Prostate gland (tissue), 2 donors: ENCODE measurements around the gene KIAA1328. TPM values are rescaled to one million over a fixed set of nuclear protein-coding genes. Genes with fewer than 3 reads are reported as not detected.

ENCODE experiments used
- DNase-seq: peaks from one replicate; pipeline ENCODE4 v3.0.0-alpha.2; 2019; ENCODE audit warnings: low spot score
- H3K27ac ChIP-seq, 2 donors: fragments of 200-600 bp; sonication (generic); 2 replicates each; pipeline ENCODE4 v1.5.1; 2017 to 2019
- H3K27me3 ChIP-seq: fragments of 200-600 bp; sonication (generic); replicated peaks from 2 replicates; pipeline ENCODE4 v1.5.1; 2019; ENCODE audit not compliant: insufficient read depth
- H3K36me3 ChIP-seq, 2 donors: fragments of 200-600 bp; sonication (generic); 1 replicate in 1 of 2; 2 replicates in 1 of 2; pipeline versions ENCODE4 v1.5.1 to v1.8.1; 2017 to 2019
- H3K4me1 ChIP-seq: fragments of 200-600 bp; sonication (generic); replicated peaks from 2 replicates; pipeline ENCODE4 v1.5.1; 2019
- H3K4me3 ChIP-seq, 2 donors: fragments of 200-600 bp; sonication (generic); 2 replicates each; pipeline ENCODE4 v1.5.1; 2017 to 2019
- H3K9me3 ChIP-seq: fragments of 200-600 bp; sonication (generic); 2 replicates; pipeline ENCODE4 v1.5.1; 2017
- CTCF ChIP-seq, 4 experiments: fragments of 200-600 bp in 2 of 4; fragments of 450-650 bp in 2 of 4; sonication (generic) in 2 of 4; IDR thresholded peaks; 1 replicate in 3 of 4; 2 replicates in 1 of 4; pipeline ENCODE4 v1.5.1; 2016 to 2019; ENCODE audit warnings: antibody characterized with exemption in 4 of 4, mild to moderate bottlenecking in 2 of 4, moderate library complexity in 2 of 4
- POLR2A ChIP-seq: fragments of 450-650 bp; IDR thresholded peaks from one replicate; pipeline ENCODE4 v1.6.1; 2016; ENCODE audit warnings: antibody characterized with exemption, mild to moderate bottlenecking
- POLR2AphosphoS5 ChIP-seq: sonication (generic); formaldehyde crosslinking; IDR thresholded peaks from one replicate; pipeline ENCODE4 v1.6.1; 2017; ENCODE audit warnings: antibody characterized with exemption
- WGBS: methylation state at CpG from one replicate; pipeline ENCODE4 v1.1.5; 2018; 5-methylcytosine and 5-hydroxymethylcytosine counted together
- intact Hi-C: fragments of 100-400 bp; cut with DNase I; formaldehyde crosslinking; loops from one replicate; pipeline ENCODE4 v1.14.2; 2022
- total RNA-seq, 2 donors: library from RNA; depleted of rRNA; stranded (reverse); fragments of >200 nt; gene quantifications; one replicate each; pipeline ENCODE4 v1.1.0, GENCODE V29; 2016

KIAA1328 gene
- total RNA-seq, 2 donors from 2014 or later, result 8.7 to 13.7 TPM

GRCh38 chr18:37207343-37207742 is 378.4 kb downstream of the KIAA1328 start:
- no peaks in the 10 kb centered on the region for H3K9me3 ChIP-seq
- WGBS, result 68% methylated on average over 1 of the region's 1 CpG
- TF ChIP-seq POLR2A, result no peak
- no peak for TF ChIP-seq CTCF (IDR thresholded peaks at IDR 0.05)
- TF ChIP-seq POLR2AphosphoS5, result no peak
- no peak for DNase-seq
- no peaks in the 10 kb centered on the region for H3K4me1 ChIP-seq
- H3K4me3 ChIP-seq, result no peak overlapping the region
- no peaks in the 10 kb centered on the region for H3K27me3 ChIP-seq
- intact Hi-C loops, result no loop called here
- H3K27ac ChIP-seq, result no peak overlapping the region
- H3K36me3 ChIP-seq, result no peaks in the 10 kb centered on the region

GRCh38 chr18:37210781-37211180 is 381.9 kb downstream of the KIAA1328 start:
- Histone ChIP-seq H3K9me3 (no peaks in the 10 kb centered on the region), H3K27me3 (no peaks in the 10 kb centered on the region), H3K4me1 (no peaks in the 10 kb centered on the region), H3K27ac (no peak overlapping the region), H3K36me3 (no peaks in the 10 kb centered on the region), H3K4me3 (no peak overlapping the region)
- intact Hi-C loops, result no loop called here
- DNase-seq, result no peak
- WGBS, result 95% methylated on average over 1 of the region's 1 CpG
- TF ChIP-seq POLR2A (no peak), CTCF (IDR thresholded peaks at IDR 0.05) (no peak), POLR2AphosphoS5 (no peak)

- Histone ChIP-seq H3K36me3 (no peaks in the 10 kb centered on the region), H3K27ac (no peak overlapping the region), H3K9me3 (no peaks in the 10 kb centered on the region), H3K4me3 (no peak overlapping the region), H3K4me1 (no peaks in the 10 kb centered on the region), H3K27me3 (no peaks in the 10 kb centered on the region)
- intact Hi-C loops, result no loop called here
- WGBS, result 33% methylated on average over 2 of the region's 2 CpGs
- DNase-seq, result no peak
- no peak for TF ChIP-seq POLR2AphosphoS5
- TF ChIP-seq CTCF (IDR thresholded peaks at IDR 0.05), result no peak
- TF ChIP-seq POLR2A, result no peak
These were observed 389.2 kb downstream of the KIAA1328 start for GRCh38 chr18:37218022-37218590.

GRCh38 chr18:37219257-37219656 is 390.3 kb downstream of the KIAA1328 start:
- H3K27me3 ChIP-seq, result no peaks in the 10 kb centered on the region
- intact Hi-C loops, result no loop called here
- 44% methylated on average over 3 of the region's 7 CpGs for WGBS
- no peaks in the 10 kb centered on the region for H3K36me3 ChIP-seq
- H3K4me1 ChIP-seq, result no peaks in the 10 kb centered on the region
- DNase-seq, result no peak
- H3K4me3 ChIP-seq, result no peak overlapping the region
- H3K27ac ChIP-seq, result no peak overlapping the region
- TF ChIP-seq CTCF (IDR thresholded peaks at IDR 0.05) (no peak), POLR2AphosphoS5 (no peak), POLR2A (no peak)
- no peaks in the 10 kb centered on the region for H3K9me3 ChIP-seq

- intact Hi-C loops, result no loop called here
- no peak for TF ChIP-seq CTCF (IDR thresholded peaks at IDR 0.05)
- no peak for TF ChIP-seq POLR2A
- no peak for TF ChIP-seq POLR2AphosphoS5
These were observed 393.5 kb downstream of the KIAA1328 start for GRCh38 chr18:37222354-37222998.

More at GRCh38 chr18:37222354-37222998, 393.5 kb downstream of the KIAA1328 start:
- Histone ChIP-seq H3K27ac (no peak overlapping the region), H3K36me3 (no peaks in the 10 kb centered on the region), H3K4me3 (no peak overlapping the region), H3K9me3 (no peaks in the 10 kb centered on the region), H3K4me1 (no peaks in the 10 kb centered on the region), H3K27me3 (no peaks in the 10 kb centered on the region)
- no peak for DNase-seq
- WGBS, result 94% methylated on average over 4 of the region's 4 CpGs
